GM18508 (cell line): ENCODE measurements around the gene ABLIM2.

Experiments
- ATAC-seq: cut with Tn5 transposase; IDR thresholded peaks from one replicate; pipeline ENCODE4 v1.9.1; 2021; ENCODE audit warnings: moderate number of reproducible peaks; ENCODE audit not compliant: insufficient read depth, unreplicated experiment

The ABLIM2 gene

GRCh38 chr4:8093587-8094274, 64.9 kb downstream of the ABLIM2 start:
- no peak for ATAC-seq

GRCh38 chr4:8092282-8092681, 66.3 kb downstream of the ABLIM2 start:
- no peak for ATAC-seq

- ATAC-seq: no peak
Observed at GRCh38 chr4:8090744-8091301, 67.8 kb downstream of the ABLIM2 start.

GRCh38 chr4:8090312-8090711, 68.3 kb downstream of the ABLIM2 start:
- no peak for ATAC-seq

- ATAC-seq: no peak
Observed at GRCh38 chr4:8089862-8090261, 68.8 kb downstream of the ABLIM2 start.

- no peak for ATAC-seq
Observed at GRCh38 chr4:8088966-8089491, 69.6 kb downstream of the ABLIM2 start.

GRCh38 chr4:8087921-8088495, 70.6 kb downstream of the ABLIM2 start:
- no peak for ATAC-seq

- no peak for ATAC-seq
Observed at GRCh38 chr4:8086783-8087445, 71.7 kb downstream of the ABLIM2 start.

- no peak for ATAC-seq
Observed at GRCh38 chr4:8085491-8086117, 73.0 kb downstream of the ABLIM2 start.

- no peak for ATAC-seq
Observed at GRCh38 chr4:8084712-8085490, 73.7 kb downstream of the ABLIM2 start.

GRCh38 chr4:8084031-8084660, 74.5 kb downstream of the ABLIM2 start:
- no peak for ATAC-seq

- no peak for ATAC-seq
Observed at GRCh38 chr4:8083086-8083825, 75.4 kb downstream of the ABLIM2 start.

GRCh38 chr4:8082517-8083055, 76.0 kb downstream of the ABLIM2 start:
- no peak for ATAC-seq

- no peak for ATAC-seq
Observed at GRCh38 chr4:8081621-8082516, 76.7 kb downstream of the ABLIM2 start.

GRCh38 chr4:8081171-8081570, 77.4 kb downstream of the ABLIM2 start:
- no peak for ATAC-seq

- no peak for ATAC-seq
Observed at GRCh38 chr4:8080754-8081065, 77.9 kb downstream of the ABLIM2 start.

GRCh38 chr4:8079916-8080753, 78.5 kb downstream of the ABLIM2 start:
- no peak for ATAC-seq
